NCI-H2196 (cell line): ENCODE data around the gene HPGD.

Experiments used
- DNase-seq: peaks from one replicate; lab custom pipeline; 2025; ENCODE audit not compliant: unreplicated experiment; lab: John Stamatoyannopoulos, UW

HPGD gene

GRCh38 chr4:174522183-174523024 is at the start of gene HPGD:
Gene HPGD (minus strand): TSS chr4:174522488. CDS start chr4:174522451, 37 bp downstream.
- no peak for DNase-seq

GRCh38 chr4:174564529-174564928 is 42.2 kb upstream of the HPGD start:
- DNase-seq = no peak

GRCh38 chr4:174563399-174563798 is 41.1 kb upstream of the HPGD start:
- no peak for DNase-seq

- no peak for DNase-seq
Measured at GRCh38 chr4:174561560-174561959, 39.3 kb upstream of the HPGD start.

- no peak for DNase-seq
Measured at GRCh38 chr4:174559894-174560293, 37.6 kb upstream of the HPGD start.

GRCh38 chr4:174555789-174556630 is 33.7 kb upstream of the HPGD start:
- no peak for DNase-seq

- no peak for DNase-seq
Measured at GRCh38 chr4:174554231-174554728, 32.0 kb upstream of the HPGD start.

GRCh38 chr4:174553828-174554227 is 31.5 kb upstream of the HPGD start:
- no peak for DNase-seq

- DNase-seq = no peak
Measured at GRCh38 chr4:174553031-174553430, 30.7 kb upstream of the HPGD start.

GRCh38 chr4:174550541-174550940 is 28.3 kb upstream of the HPGD start:
- DNase-seq = no peak

GRCh38 chr4:174549721-174550120 is 27.4 kb upstream of the HPGD start:
- DNase-seq = no peak

- no peak for DNase-seq
Measured at GRCh38 chr4:174545268-174545667, 23.0 kb upstream of the HPGD start.

GRCh38 chr4:174544496-174544895 is 22.2 kb upstream of the HPGD start:
- DNase-seq = no peak

GRCh38 chr4:174540175-174540574 is 17.9 kb upstream of the HPGD start:
- no peak for DNase-seq

- no peak for DNase-seq
Measured at GRCh38 chr4:174539571-174539970, 17.3 kb upstream of the HPGD start.

GRCh38 chr4:174538876-174539250 is 16.6 kb upstream of the HPGD start:
- DNase-seq = no peak

GRCh38 chr4:174538123-174538875 is 16.0 kb upstream of the HPGD start:
- DNase-seq = no peak

GRCh38 chr4:174537634-174538033 is 15.3 kb upstream of the HPGD start:
- no peak for DNase-seq

- DNase-seq = no peak
Measured at GRCh38 chr4:174534461-174534860, 12.2 kb upstream of the HPGD start.

GRCh38 chr4:174532445-174532844 is 10.2 kb upstream of the HPGD start:
- no peak for DNase-seq

GRCh38 chr4:174531486-174531885 is 9.2 kb upstream of the HPGD start:
- no peak for DNase-seq
